CD14-positive monocyte (primary cell): ENCODE results near the gene ATP10D. TPM values are rescaled to one million over a fixed set of nuclear protein-coding genes. Genes with fewer than 3 reads are reported as not detected.

Experiments
- DNase-seq, 3 donors: peaks; one replicate each; pipeline ENCODE4 v3.0.0-alpha.2; 2011 to 2022
- H2AFZ ChIP-seq: 2 replicates; pipeline ENCODE4 v1.6.0; 2012; ENCODE audit warnings: mild to moderate bottlenecking, low read depth, low read length, inconsistent platforms; ENCODE audit not compliant: insufficient read depth, poor library complexity, severe bottlenecking
- H3K27ac ChIP-seq, 2 donors: 1 replicate in 1 of 2; 2 replicates in 1 of 2; pipeline ENCODE4 v1.5.1; 2012 to 2013; ENCODE audit warnings: low read length in 2 of 2, control low read depth in 1 of 2, inconsistent platforms in 1 of 2, low read depth in 1 of 2, mild to moderate bottlenecking in 1 of 2
- H3K27me3 ChIP-seq, 2 donors: one replicate each; pipeline versions ENCODE4 v1.6.0 to v1.6.1; 2011 to 2013; ENCODE audit warnings: low read length in 2 of 2; ENCODE audit not compliant: control insufficient read depth in 2 of 2, insufficient read depth in 2 of 2
- H3K36me3 ChIP-seq, 2 donors: replicated peaks in 1 of 2; 1 replicate in 1 of 2; 2 replicates in 1 of 2; pipeline versions ENCODE4 v1.5.1 to v1.6.1; 2012 to 2013; ENCODE audit warnings: low read length in 2 of 2, control low read depth in 1 of 2, inconsistent platforms in 1 of 2, mild to moderate bottlenecking in 1 of 2; ENCODE audit not compliant: insufficient read depth in 2 of 2, control insufficient read depth in 1 of 2
- H3K4me1 ChIP-seq, 2 donors: 1 replicate in 1 of 2; 2 replicates in 1 of 2; pipeline versions ENCODE4 v1.5.1 to v1.6.1; 2012 to 2013; ENCODE audit warnings: low read length in 2 of 2, control low read depth in 1 of 2, inconsistent platforms in 1 of 2, mild to moderate bottlenecking in 1 of 2, moderate library complexity in 1 of 2; ENCODE audit not compliant: insufficient read depth in 2 of 2, control insufficient read depth in 1 of 2
- H3K4me2 ChIP-seq: replicated peaks from 2 replicates; pipeline ENCODE3; 2012; ENCODE audit warnings: low read length, moderate library complexity, mild to moderate bottlenecking; ENCODE audit not compliant: poor library complexity, severe bottlenecking; ENCODE audit errors: extremely low read depth
- H3K4me3 ChIP-seq, 3 experiments: fragments of 200-600 bp in 1 of 3; sonication (generic) in 1 of 3; replicated peaks in 1 of 3; 1 replicate in 2 of 3; 2 replicates in 1 of 3; pipeline ENCODE4 v1.5.1; 2011 to 2013; ENCODE audit warnings: low read length in 3 of 3, mild to moderate bottlenecking in 3 of 3, control low read depth in 2 of 3, low read depth in 2 of 3, inconsistent platforms in 1 of 3, moderate library complexity in 1 of 3
- H3K79me2 ChIP-seq: 2 replicates; pipeline ENCODE4 v1.6.0; 2012; ENCODE audit warnings: mild to moderate bottlenecking, control low read depth, inconsistent platforms, low read length, moderate library complexity; ENCODE audit not compliant: insufficient read depth
- H3K9ac ChIP-seq: 2 replicates; pipeline ENCODE4 v1.6.0; 2017; ENCODE audit warnings: low read length, mild to moderate bottlenecking; ENCODE audit not compliant: insufficient read depth, poor library complexity, severe bottlenecking
- H3K9me3 ChIP-seq, 2 donors: replicated peaks in 1 of 2; 1 replicate in 1 of 2; 2 replicates in 1 of 2; pipeline versions ENCODE4 v1.5.1 to v1.6.1; 2012 to 2013; ENCODE audit warnings: low read length in 2 of 2, control low read depth in 1 of 2; ENCODE audit not compliant: control insufficient read depth in 1 of 2, insufficient read depth in 1 of 2
- H4K20me1 ChIP-seq: 2 replicates; pipeline ENCODE4 v1.6.0; 2012; ENCODE audit warnings: mild to moderate bottlenecking, low read length, control low read depth, moderate library complexity; ENCODE audit not compliant: insufficient read depth
- H3K27ac Mint-ChIP-seq, 7 donors: one replicate each; pipeline ENCODE4 v1.8.0; 2020; ENCODE audit warnings: mild to moderate bottlenecking in 7 of 7, mixed read lengths in 7 of 7, moderate library complexity in 6 of 7, inconsistent platforms in 2 of 7
- H3K27me3 Mint-ChIP-seq, 3 donors: one replicate each; pipeline ENCODE4 v1.8.0; 2021 to 2022; ENCODE audit warnings: low read depth in 3 of 3, mild to moderate bottlenecking in 3 of 3, mixed read lengths in 3 of 3, moderate library complexity in 3 of 3, inconsistent platforms in 1 of 3
- H3K36me3 Mint-ChIP-seq, 2 donors: one replicate each; pipeline ENCODE4 v1.8.0; 2020; ENCODE audit warnings: mixed read lengths in 2 of 2, inconsistent platforms in 1 of 2, mild to moderate bottlenecking in 1 of 2
- H3K4me1 Mint-ChIP-seq: one replicate; pipeline ENCODE4 v1.8.0; 2020; ENCODE audit warnings: mild to moderate bottlenecking, mixed read lengths
- H3K4me3 Mint-ChIP-seq, 2 donors: one replicate each; pipeline ENCODE4 v1.8.0; 2020; ENCODE audit warnings: mild to moderate bottlenecking in 2 of 2, mixed read lengths in 2 of 2, moderate library complexity in 1 of 2
- H3K9me3 Mint-ChIP-seq, 7 donors: one replicate each; pipeline ENCODE4 v1.8.0; 2020 to 2022; ENCODE audit warnings: mixed read lengths in 7 of 7, mild to moderate bottlenecking in 6 of 7, moderate library complexity in 6 of 7, inconsistent platforms in 2 of 7
- CTCF ChIP-seq: fragments of 200-600 bp; IDR thresholded peaks from one replicate; pipeline ENCODE4 v1.8.0; 2022; ENCODE audit warnings: antibody characterized with exemption, mild to moderate bottlenecking
- WGBS: methylation state at CpG from one replicate; pipeline ENCODE4 v1.1.5; 2013; ENCODE audit warnings: missing lambda C conversion rate; ENCODE audit not compliant: insufficient coverage; 5-methylcytosine and 5-hydroxymethylcytosine counted together
- intact Hi-C, 2 donors: fragments of 100-400 bp; cut with micrococcal nuclease; formaldehyde crosslinking; loops; one replicate each; pipeline versions ENCODE4 v1.15.0 to v1.15.1; 2023
- polyA plus RNA-seq, 3 donors: library from polyadenylated mRNA; depleted of rRNA in 1 of 3; unstranded in 2 of 3; stranded (reverse) in 1 of 3; fragments of 300-500 nt in 2 of 3; fragments of >200 nt in 1 of 3; fragmentation: Illumina TruSeq in 2 of 3; gene quantifications; 1 replicate in 2 of 3; 2 replicates in 1 of 3; pipeline ENCODE4 v1.2.3, GENCODE V29; 2012 to 2021

Gene ATP10D
- polyA plus RNA-seq, 3 donors: 8.4 to 16.9 (median 14.1) TPM

GRCh38 chr4:47535567-47536147 lies 50.6 kb downstream of the ATP10D start:
- no peak for TF ChIP-seq CTCF
- 100% methylated on average over 2 of the region's 5 CpGs for WGBS
- H3K4me1 Mint-ChIP-seq: peaks cover 16% of the 10 kb centered on the region
- H3K4me2 ChIP-seq: no peak overlapping the region
- H3K36me3 Mint-ChIP-seq: peaks cover 70 to 74% of the 10 kb centered on the region in 2 donors
- DNase-seq: no peak
- H3K27me3 Mint-ChIP-seq: no peaks in the 10 kb centered on the region
- H3K27ac ChIP-seq: no peak overlapping the region
- no peak overlapping the region for H3K9ac ChIP-seq
- peaks cover 0 to 4% (median 0%) of the 10 kb centered on the region in 7 donors for H3K9me3 Mint-ChIP-seq
- no peak overlapping the region for H3K4me3 Mint-ChIP-seq
- H3K27ac Mint-ChIP-seq: no peak overlapping the region
- intact Hi-C loops: no loop called here
- no peak overlapping the region for H2AFZ ChIP-seq
- no peaks in the 10 kb centered on the region for H3K9me3 ChIP-seq
- H4K20me1 ChIP-seq: peaks cover 19% of the 10 kb centered on the region
- no peaks in the 10 kb centered on the region for H3K79me2 ChIP-seq
- H3K36me3 ChIP-seq: peaks cover 53 to 85% of the 10 kb centered on the region in 2 donors
- no peak overlapping the region for H3K4me3 ChIP-seq
- H3K27me3 ChIP-seq: no peaks in the 10 kb centered on the region
- H3K4me1 ChIP-seq: peaks cover 9 to 14% of the 10 kb centered on the region in 2 donors

- no peak overlapping the region for H3K4me3 Mint-ChIP-seq
- no peak overlapping the region for H2AFZ ChIP-seq
- H3K27me3 Mint-ChIP-seq: no peaks in the 10 kb centered on the region
- H4K20me1 ChIP-seq: peaks cover 8% of the 10 kb centered on the region
- peaks cover 61 to 95% of the 10 kb centered on the region in 2 donors for H3K36me3 ChIP-seq
- H3K9me3 ChIP-seq: no peaks in the 10 kb centered on the region
- peaks cover 4% of the 10 kb centered on the region for H3K4me1 Mint-ChIP-seq
- H3K4me3 ChIP-seq: no peak overlapping the region
- H3K4me2 ChIP-seq: no peak overlapping the region
- H3K27me3 ChIP-seq: no peaks in the 10 kb centered on the region
- intact Hi-C loops: no loop called here
- H3K9ac ChIP-seq: no peak overlapping the region
- WGBS: no CpG with 5 or more reads among the region's 1 CpG
- H3K79me2 ChIP-seq: no peaks in the 10 kb centered on the region
- DNase-seq: no peak
- H3K27ac Mint-ChIP-seq: no peak overlapping the region
- H3K27ac ChIP-seq: no peak overlapping the region
- peaks cover 2 to 4% of the 10 kb centered on the region in 2 donors for H3K4me1 ChIP-seq
- peaks cover 76 to 77% of the 10 kb centered on the region in 2 donors for H3K36me3 Mint-ChIP-seq
- no peak for TF ChIP-seq CTCF
- H3K9me3 Mint-ChIP-seq: peaks cover 0 to 4% (median 0%) of the 10 kb centered on the region in 7 donors
These were observed 51.9 kb downstream of the ATP10D start for GRCh38 chr4:47536966-47537365.
